HG03097 (cell line): Measurements from ENCODE around the gene PLXNA2.

ENCODE experiments used
- ATAC-seq: cut with Tn5 transposase; IDR thresholded peaks from one replicate; pipeline ENCODE4 v1.9.1; 2021; ENCODE audit not compliant: unreplicated experiment, low FRiP score

The PLXNA2 gene

DNA sequence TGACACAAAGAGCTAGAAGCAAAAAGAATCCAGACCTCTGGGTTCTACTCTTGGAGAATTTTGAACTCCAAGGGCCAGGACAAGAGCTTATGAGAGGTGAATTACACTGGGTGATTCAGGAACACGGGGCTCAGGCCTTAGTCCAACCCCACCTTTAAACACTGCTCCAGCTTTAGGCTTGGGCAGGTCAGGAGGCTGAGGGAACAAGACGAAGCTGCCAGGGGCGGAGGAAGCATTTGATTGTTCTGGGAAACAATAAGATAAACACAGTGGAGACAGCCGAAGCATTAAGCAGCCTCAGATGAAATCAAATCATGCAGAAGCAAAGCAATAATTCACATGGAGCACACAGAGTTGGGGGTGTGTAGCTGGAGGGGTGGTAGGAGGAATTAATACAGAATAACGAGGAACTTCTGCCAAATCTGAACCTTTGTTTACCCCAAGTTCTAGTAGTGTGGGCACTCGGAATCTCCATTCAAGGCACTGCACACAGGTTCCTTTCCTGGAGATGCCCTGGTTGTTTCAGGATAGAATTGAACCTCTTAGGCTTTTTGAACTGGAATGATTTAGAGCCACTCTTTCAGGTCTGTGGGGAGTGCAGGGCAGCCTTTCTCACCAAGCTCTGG, 93.2 kb downstream of the PLXNA2 start:
- no peak for ATAC-seq

DNA sequence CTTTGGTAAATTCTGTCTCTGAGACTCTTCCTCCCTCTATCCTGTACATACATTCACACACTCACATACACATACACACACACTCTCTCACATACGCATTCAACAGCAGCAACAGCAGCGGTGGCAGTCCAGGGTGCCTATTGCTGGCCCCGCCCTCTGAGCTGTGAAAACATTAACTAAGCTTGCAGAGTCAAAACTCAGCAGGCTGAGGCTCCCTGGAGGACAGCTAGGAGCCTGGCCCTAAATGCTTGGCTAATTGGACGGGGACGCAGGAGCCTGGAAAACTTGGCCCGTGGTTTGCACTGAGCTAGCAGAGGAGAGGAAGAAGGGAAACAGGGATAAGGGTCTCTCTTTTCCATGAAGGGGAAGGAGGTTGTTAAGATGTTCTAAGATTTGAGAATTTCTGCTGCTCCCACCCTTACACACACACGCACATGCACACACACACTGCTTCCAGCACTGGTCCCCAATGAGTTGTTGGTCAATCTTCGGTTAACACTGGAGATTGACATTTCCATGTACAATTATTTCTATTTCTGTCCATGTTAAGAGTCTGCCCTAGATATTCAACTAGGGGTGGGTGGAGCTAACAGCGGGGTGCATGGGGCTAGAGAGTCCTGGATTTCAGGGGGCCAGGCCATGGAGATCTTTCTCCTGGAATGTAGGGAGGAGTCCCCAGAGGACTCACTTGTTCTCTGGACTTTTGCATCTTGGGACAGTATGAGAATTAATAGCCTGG, 94.2 kb downstream of the PLXNA2 start:
- no peak for ATAC-seq

DNA sequence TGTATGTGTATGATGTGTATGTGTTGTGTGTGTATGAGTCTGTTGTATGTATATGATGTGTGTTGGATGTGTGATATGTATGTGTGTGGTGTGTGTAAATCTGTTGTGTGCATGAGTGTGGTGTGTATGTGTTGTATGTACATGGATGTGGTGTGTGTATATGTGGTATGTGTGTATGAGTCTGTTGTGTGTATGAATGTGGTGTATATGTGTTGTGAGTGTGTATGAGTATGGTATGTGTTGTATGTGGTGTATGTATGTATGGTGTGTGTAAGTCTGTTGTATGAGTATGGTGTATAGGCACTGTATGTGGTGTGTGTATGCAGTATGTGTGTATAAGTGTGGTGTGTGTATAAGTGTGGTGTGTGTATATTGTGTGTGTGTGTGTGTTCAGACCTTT, 95.0 kb downstream of the PLXNA2 start:
- ATAC-seq, result no peak

DNA sequence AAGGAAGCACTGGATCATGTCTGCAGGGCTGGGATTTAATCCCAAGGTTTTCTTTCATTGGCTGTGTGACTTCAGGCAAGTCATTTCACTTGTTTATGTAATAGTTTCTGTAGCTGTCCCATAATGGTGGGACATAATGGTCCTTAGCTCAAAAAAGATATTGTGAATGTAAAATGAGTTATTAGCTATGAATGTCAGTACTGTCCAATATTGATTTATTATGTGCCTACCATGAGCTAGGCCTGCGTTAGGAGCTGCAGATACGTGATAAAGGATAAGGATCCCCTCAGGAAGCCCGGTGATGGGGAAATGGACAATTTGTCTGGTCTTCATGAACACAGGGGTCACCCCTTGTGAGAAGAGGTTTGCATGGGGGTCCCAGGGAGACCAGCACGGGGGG, 95.8 kb downstream of the PLXNA2 start:
- no peak for ATAC-seq

DNA sequence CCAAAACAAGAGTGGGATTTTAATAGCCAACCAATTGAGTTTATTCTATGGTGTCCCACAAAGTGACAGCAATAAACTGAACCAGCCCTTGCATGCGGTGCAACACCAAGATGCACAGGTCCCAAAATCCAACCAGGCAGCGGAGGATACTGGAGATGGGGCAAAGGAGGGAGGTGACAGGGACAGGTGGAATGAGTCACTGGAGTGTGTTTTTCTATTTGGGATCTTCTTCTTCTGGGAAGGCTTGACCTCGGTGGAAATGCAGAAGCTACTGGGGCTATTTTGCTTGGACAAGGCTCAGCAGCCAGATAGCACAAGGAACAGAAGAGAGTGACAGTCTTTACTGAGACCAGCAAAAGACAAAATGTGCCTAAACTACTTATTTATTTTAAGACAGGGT, 97.5 kb downstream of the PLXNA2 start:
- ATAC-seq, result no peak

DNA sequence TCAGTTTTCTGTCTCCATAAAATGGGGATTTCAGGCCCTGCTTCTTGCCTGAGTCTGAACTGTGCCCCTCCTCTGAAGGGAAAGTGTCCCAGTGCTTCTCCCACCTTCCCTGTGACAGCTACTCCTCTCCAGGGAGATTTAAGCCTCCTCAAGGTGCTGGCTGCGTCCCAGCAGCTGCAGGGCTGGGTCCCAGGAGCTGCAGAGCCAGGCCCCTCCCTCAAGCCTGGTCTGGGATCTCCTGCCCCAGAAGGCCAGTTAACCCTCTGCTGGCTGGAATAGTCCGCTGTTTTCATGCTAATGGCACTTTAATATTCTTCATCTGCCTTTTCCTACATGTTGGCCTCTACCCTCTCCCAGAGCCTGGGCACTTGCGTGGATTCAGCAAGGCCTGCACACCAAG, 99.0 kb downstream of the PLXNA2 start:
- ATAC-seq, result no peak

DNA sequence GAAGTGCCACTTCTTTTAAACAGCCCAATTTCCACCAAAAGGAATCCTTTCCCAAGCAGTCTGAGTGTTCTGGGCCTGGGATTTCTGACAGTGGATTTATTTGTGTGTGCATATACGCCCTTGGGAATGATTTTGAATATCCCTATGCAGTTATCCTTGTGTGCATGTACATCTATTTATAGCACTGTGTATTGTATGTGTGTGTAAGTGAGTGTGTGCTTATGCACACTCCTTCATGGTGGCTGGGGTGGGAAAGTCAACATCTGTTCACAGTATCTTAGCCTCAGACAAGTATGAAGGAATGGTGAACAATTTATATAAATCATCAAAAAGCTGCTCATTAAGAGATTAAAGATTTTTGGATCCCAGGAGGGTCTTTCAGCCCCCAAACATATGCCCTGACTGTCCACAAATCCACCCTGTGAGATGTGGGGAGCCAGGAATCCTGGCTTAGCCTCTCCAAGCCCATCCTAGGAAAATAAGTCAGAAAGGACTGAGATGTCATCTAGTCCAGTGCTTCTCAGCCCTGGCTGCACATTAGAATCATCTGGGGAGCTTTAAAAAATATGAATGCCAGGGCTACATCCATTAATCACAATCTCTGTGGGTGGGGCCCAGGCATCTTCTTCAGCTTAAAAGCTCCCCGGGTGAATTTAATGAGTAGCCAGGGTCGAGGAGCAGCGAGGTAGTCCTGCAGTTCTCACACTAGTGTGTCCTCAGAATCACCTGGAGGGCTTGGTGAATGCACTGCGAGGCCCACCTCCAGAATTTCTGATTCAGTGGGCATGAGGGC, 101.4 kb downstream of the PLXNA2 start:
- ATAC-seq, result no peak

DNA sequence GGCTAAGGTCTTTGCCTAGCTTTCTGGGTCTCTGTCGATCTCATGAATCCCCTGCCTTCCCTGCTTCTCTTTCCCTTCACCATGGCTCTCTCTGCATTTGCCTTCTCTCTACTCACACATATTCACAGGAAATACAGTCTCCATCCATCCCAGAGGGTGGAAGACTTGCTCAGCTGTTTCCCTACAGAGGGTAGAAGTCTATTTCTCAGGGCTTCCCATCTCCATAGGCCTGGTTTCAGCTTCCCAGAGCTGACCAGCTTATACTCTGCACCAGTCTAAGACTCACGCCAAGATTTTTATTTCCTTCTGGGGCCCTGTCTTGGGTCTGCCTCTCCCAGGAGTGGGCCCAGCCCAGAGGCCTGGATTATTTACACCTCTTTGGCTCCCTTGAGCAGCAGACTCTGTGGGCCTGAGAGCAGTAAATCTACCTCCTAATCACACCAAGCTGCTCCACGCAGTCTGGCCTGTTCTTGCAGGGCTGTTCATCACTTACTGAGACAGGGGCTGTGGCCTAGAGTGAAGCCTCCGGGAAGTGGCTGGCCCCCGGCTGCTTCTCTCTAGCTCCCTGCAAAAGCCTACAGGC, 102.5 kb downstream of the PLXNA2 start:
- no peak for ATAC-seq

DNA sequence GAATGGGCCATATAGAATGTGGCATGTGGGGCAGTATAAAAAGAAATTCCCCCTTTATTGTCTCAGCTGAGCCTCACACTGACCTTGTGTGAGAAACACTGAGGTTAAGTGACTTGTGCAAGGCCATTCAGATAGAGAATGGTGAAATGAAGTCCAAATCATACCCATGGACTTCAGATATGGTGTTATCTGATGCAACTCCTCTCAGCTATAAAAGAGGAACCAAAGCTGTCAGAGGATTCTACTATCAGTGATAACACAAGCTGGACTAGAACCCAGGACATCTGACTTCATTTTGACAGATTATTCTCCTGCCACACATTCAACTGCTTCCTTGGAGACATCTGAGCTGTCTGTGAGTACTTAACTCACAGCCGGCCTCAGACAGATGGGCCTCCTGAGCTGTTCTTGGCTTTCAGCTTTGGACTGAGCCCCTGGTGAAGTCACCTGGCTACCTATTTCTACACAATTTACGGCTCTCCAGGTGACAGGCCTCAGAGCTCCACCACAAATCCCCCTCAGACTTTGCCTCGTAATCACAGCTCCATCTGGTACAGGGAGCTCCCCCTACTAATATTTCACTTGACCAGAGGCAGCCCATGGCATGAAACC, 104.6 kb downstream of the PLXNA2 start:
- ATAC-seq, result no peak

DNA sequence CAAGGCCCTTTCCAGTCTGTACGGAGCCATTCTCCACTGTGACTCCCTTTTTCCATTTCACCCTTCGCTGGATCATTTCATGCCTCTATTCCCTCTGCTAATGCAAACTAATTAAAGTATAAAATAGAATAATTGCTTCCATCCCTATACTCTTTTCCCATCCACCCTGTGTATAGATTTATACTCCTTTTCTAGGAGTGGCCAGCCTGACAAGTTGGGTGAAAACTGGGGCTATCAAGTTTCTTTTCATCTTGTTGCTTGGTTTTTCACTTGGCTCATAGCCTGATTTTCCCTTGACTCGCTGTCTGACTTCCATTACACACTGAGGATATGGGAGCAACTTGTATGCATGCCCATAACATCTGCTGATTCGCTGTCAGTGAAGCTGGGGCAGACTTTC, 107.0 kb downstream of the PLXNA2 start:
- no peak for ATAC-seq

DNA sequence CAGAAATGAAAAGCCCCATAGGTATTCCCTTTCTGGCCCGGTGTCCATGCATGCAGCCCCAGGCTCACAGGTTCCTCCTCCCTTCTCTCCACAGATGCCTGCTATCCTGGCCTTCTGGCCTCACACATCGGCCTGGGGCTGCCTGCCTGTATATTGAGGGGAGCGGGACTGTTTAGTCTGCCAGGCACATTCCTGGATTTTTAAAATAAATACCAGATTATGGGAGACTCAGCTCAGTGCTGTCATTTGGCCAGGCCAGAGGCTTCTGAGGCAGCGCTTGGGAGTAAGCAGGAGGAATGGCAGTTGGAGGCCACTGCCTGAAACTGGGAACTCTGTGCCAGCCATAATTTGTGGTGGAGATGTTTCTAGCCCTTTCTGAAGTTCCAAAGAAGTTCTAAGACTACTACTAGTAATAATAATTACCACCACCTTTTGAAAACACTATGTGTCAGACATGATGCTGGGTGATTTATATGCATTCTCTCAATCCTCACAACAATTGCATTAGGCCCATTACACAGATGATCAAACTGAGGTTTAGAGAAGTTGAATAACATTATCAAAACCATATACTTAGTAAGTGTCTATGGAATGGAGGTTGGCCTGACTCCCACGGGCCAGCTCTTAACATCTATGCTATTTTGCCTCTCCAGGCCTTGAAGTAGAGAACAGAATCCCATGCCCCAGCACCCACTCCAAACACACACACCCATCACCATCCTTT, 107.6 kb downstream of the PLXNA2 start:
- ATAC-seq, result no peak

DNA sequence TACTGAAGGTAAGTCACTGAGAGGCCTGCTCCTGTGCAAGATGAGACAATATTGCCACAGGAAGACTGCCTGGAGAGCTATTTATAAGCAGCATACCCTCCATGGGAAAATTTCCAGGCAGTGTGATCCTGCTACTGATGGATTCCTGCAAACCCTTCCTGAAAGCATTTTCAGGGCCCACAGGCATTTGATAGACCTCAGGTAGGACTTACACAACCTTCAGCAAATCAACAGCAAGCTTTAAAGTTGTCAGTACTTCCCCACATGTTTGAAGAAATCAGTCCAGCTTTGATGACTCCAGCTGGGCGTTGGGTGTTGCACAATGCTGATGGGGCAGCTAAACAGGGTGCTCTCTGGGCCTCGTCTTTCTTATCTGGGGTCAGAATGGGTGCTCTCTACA, 108.8 kb downstream of the PLXNA2 start:
- ATAC-seq, result no peak

DNA sequence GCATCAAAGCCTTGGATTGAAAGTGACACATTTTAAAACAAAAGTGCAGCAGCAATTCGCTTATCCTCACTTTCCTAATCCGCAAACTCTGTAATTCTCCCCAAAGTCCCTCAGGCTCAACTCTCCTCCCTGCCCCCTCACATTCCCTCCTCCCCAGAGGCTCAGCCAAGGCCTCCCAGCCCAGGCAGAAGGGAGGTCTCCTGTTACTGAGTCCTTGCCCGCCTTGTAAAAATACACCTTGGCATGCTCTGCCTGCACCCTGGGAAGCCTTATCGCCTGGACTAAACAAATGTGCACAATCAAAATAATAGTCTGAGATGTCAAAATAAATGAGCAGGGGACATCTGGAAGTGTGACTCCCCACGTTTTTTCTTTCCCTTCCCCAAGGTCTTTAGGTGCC, 109.7 kb downstream of the PLXNA2 start:
- no peak for ATAC-seq

DNA sequence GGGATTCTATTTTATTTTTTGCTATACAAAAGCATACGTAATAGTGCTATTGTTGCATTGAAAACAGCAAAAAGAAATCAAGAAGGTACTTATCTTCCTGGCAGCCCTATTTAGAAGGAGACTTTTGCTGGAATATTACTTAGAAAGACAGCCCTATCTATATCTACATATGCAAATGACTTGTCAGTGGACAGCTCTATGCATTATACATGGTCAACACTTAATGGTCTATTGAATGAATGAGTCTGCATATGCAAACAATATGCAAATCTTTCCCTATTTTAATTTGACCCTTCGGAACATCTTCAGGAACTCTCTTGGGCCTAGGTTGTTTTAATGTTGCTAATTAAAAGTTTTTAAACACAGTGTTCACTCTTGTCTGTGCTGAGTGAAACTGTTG, 110.8 kb downstream of the PLXNA2 start:
- ATAC-seq, result no peak

DNA sequence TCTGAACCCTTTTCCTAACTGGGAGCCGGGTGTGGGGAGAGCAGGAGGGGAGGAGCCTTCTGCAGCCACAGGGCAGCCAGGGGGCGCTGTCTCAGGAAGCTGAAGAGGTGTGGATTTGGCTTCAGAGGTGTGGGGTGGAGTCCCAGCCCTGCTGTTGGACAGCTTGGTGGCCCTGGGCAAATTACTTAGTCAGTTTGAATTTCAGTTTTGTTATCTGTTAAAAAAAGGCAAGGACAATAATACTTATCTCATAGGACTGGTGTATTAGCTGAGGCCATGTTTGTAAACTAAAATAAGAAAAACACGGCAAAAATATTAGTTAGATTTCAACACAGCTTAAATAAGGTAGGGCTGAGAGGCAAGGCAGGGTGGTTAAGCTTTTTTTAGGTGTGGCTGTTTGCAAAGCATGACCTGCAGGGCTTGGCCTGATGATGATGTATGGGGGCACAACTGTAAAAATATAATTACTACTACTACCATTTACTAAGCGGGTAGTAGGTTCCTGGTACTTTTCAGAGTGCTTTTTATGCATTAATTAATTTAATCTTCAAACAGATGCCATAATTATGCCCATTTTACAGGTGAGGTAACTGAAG, 111.8 kb downstream of the PLXNA2 start:
- no peak for ATAC-seq

DNA sequence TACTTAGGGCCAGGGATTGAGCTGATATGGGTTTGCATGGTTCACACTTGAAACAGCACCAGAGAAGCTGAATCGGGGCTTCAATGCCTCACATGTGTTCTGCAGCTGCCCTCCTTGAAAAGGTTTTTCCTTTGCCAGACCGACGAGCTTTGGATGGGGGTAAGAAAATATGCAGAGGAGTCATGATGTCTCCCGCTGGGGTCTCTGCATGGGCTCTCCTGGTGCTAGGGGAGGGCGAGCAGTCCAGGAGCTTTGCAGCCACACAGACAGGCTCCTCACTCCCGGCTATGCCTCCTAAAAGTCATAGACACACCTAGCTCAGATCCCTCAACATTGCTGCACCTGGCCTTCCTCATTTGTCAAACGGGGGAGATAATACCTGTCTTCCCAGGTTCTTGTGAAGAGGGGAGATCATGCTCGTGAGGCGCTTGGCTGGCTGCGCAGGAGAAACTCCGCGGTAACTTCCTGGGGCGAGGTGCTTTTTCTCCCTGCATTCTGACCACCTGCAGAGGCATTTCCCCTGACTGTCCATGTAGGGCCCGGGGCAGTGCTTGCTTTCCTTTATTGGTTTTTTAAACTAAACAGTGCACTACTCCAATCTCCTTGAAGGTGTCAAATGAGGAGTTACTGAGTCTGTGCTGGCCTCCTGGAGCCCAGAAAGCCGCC, 112.4 kb downstream of the PLXNA2 start:
- ATAC-seq, result no peak

DNA sequence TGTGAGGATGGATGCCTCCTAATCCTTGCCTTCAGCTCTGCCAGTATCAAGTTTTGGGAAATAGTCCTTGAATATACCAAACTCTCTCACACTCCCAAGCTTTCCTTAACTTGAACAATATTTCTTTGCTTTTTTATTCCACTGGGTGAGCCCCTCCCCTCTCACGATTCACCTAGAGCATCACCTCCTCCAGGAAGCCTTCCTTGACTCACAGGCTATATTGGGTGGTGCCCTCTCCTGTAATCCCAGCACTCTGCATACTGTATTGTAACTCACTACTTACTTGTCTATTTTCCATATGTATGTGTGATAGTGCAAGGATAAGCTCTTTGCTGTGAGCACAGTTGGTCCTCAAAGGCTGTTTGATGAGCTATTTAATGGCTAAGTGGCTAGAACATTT, 114.7 kb downstream of the PLXNA2 start:
- no peak for ATAC-seq

DNA sequence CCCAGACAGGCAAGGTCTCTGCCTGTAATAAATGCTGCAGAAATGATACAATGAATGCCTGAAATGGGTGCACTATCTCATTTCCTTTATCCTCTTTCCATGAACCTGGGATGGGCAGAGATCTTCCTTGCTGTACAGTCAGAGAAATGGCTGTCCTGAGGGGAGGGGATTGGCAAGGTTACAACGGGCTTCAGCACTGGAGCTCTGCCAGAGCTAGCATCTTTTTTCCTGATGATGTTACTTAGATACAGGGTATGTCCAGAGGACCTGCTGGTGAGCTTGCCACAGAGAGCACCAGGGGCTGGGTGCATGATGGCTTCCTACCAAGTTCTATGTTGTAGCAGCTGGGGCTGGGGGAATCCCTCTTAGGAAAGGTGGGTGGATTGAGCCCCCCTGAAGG, 115.1 kb downstream of the PLXNA2 start:
- no peak for ATAC-seq

DNA sequence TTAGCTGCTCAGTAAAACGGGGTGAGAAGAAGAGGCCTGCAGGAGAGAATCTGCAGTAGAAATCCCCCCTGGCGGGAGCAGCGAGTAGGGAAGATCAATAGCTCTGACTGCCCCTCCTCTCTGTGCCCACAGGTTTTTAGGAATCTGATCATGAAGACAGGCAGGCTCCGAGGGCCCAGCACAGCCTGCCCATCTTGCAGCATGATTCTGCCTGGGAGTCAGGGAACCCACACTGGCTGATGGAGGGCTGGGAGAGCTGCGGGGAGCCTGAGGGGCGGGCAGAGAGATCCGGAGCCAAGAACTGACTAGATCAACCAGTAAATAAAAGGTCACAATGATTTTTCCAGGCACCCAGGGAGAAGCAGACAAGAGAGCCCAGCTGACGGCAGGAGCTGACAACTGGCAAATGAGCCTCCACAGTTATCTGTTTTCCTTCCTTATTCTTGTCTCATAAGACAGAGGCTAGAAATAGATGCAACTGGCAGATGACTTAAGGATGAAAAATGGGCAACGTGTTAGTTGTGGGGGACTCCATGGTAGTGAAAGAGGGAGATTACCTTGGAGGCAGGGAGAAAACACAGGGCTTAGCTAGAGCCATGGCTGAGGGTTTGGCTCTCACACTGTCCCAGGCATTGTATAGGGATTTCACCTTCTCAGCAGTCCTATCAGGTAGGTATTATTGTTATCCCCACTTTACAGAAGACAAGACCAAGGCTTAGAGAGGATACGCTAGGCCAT, 116.2 kb downstream of the PLXNA2 start:
- ATAC-seq, result no peak
